ENCODE results near the gene PLCH1. TPM values are rescaled to one million over a fixed set of nuclear protein-coding genes. Genes with fewer than 3 reads are reported as not detected.

Gene PLCH1
- total and polyA plus RNA-seq, 2 donors (not counting 1 experiment from before 2014, with no cell fraction given) = 0.27 TPM; not detected in 1

DNA sequence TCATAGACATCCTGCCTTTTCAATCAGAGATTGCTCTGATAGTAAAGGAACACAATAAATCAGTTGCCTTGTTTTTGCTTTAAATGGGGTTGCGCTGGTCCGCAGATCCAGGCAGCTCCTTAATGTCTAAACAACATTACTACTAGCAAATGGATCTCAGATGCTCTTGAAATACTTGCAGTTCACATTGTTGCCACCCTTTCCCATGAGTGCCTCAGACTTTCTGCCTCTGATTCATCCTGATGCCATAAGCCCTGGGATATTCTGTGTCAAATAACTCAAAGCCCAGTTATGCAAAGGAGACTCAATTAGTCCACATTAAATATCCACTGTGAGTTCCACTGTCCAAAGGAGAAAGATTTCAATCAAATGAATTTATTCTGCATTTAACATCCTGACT, 196.7 kb downstream of the PLCH1 start:
- no peaks in the 10 kb centered on the region for H4K20me1 ChIP-seq (ENCODE audit: control insufficient read depth, insufficient read depth, low read length, poor library complexity, severe bottlenecking)
- peaks cover 5 to 7% of the 10 kb centered on the region in 2 donors for H3K4me1 ChIP-seq (ENCODE audit: control insufficient read depth in 2 of 2, insufficient read depth in 2 of 2, low read length in 2 of 2)
- Mint-ChIP-seq H3K4me3 (no peak overlapping the region), H3K27me3 (no peaks in the 10 kb centered on the region), H3K27ac (no peak overlapping the region), H3K9me3 (ENCODE audit: insufficient read depth) (no peaks in the 10 kb centered on the region), H3K4me1 (peaks cover 13% of the 10 kb centered on the region)
- H3K9ac ChIP-seq (ENCODE audit: low read length) = no peak overlapping the region
- no peak overlapping the region for H3K27ac ChIP-seq (ENCODE audit: low read length in 2 of 2)
- no peak overlapping the region for H3K4me3 ChIP-seq (ENCODE audit: control extremely low read depth in 1 of 5, extremely low read depth in 1 of 5, insufficient read depth in 1 of 5, low read depth in 2 of 5, low read length in 4 of 5)
- no peak overlapping the region for H3K4me2 ChIP-seq (replicated peaks; ENCODE audit: low read depth, low read length, poor library complexity, severe bottlenecking)
- H3K9me3 ChIP-seq (ENCODE audit: control extremely low read depth in 1 of 3, control insufficient read depth in 2 of 3, insufficient read depth in 1 of 3, low read length in 2 of 3) = no peaks in the 10 kb centered on the region
- WGBS (ENCODE audit: insufficient coverage) = 85% methylated on average over 2 of the region's 2 CpGs
- no peaks in the 10 kb centered on the region for H3K79me2 ChIP-seq (ENCODE audit: control insufficient read depth, insufficient read depth, low read length)
- no peak overlapping the region for H2AFZ ChIP-seq (ENCODE audit: insufficient read depth, low read depth, low read length, poor library complexity, severe bottlenecking)
- CTCF ChIA-PET = no interaction called here
- POLR2A ChIA-PET = no interaction called here
- TF ChIP-seq EZH2 (IDR thresholded peaks at IDR 0.05; ENCODE audit: borderline replicate concordance, insufficient read depth, low read depth, low read length, poor library complexity, severe bottlenecking) = no peak
- TF ChIP-seq, protein P1, sequence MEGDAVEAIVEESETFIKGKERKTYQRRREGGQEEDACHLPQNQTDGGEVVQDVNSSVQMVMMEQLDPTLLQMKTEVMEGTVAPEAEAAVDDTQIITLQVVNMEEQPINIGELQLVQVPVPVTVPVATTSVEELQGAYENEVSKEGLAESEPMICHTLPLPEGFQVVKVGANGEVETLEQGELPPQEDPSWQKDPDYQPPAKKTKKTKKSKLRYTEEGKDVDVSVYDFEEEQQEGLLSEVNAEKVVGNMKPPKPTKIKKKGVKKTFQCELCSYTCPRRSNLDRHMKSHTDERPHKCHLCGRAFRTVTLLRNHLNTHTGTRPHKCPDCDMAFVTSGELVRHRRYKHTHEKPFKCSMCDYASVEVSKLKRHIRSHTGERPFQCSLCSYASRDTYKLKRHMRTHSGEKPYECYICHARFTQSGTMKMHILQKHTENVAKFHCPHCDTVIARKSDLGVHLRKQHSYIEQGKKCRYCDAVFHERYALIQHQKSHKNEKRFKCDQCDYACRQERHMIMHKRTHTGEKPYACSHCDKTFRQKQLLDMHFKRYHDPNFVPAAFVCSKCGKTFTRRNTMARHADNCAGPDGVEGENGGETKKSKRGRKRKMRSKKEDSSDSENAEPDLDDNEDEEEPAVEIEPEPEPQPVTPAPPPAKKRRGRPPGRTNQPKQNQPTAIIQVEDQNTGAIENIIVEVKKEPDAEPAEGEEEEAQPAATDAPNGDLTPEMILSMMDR (IDR thresholded peaks at IDR 0.05) = no peak
- ATAC-seq (ENCODE audit: low read depth) = no peak
- no peaks in the 10 kb centered on the region for H3K36me3 ChIP-seq (replicated peaks in 1 of 2; ENCODE audit: control extremely low read depth in 1 of 2, control insufficient read depth in 1 of 2, extremely low read depth in 1 of 2, insufficient read depth in 2 of 2, low read length in 1 of 2)
- no peaks in the 10 kb centered on the region for H3K27me3 ChIP-seq (replicated peaks in 1 of 4; ENCODE audit: control extremely low read depth in 1 of 4, control insufficient read depth in 3 of 4, insufficient read depth in 4 of 4, low read length in 3 of 4)
- intact Hi-C loops (cut with micrococcal nuclease) = no loop called here
- no peak for DNase-seq

GRCh38 chr3:155535098-155535497, 209.8 kb downstream of the PLCH1 start:
- no peaks in the 10 kb centered on the region for H3K27me3 ChIP-seq (replicated peaks in 1 of 4; ENCODE audit: control extremely low read depth in 1 of 4, control insufficient read depth in 3 of 4, insufficient read depth in 4 of 4, low read length in 3 of 4)
- H3K4me1 Mint-ChIP-seq = no peaks in the 10 kb centered on the region
- H3K79me2 ChIP-seq (ENCODE audit: control insufficient read depth, insufficient read depth, low read length) = no peaks in the 10 kb centered on the region
- H3K9me3 Mint-ChIP-seq (ENCODE audit: insufficient read depth) = peaks cover 4% of the 10 kb centered on the region
- H3K4me1 ChIP-seq (ENCODE audit: control insufficient read depth in 2 of 2, insufficient read depth in 2 of 2, low read length in 2 of 2) = no peaks in the 10 kb centered on the region
- H3K4me3 Mint-ChIP-seq = no peak overlapping the region
- H3K27me3 Mint-ChIP-seq = no peaks in the 10 kb centered on the region
- DNase-seq = no peak
- intact Hi-C loops (cut with micrococcal nuclease) = no loop called here
- H2AFZ ChIP-seq (ENCODE audit: insufficient read depth, low read depth, low read length, poor library complexity, severe bottlenecking) = no peak overlapping the region
- ATAC-seq (ENCODE audit: low read depth) = no peak
- H3K4me2 ChIP-seq (replicated peaks; ENCODE audit: low read depth, low read length, poor library complexity, severe bottlenecking) = no peak overlapping the region
- 71% methylated on average over 2 of the region's 3 CpGs for WGBS (ENCODE audit: insufficient coverage)
- H3K27ac ChIP-seq (ENCODE audit: low read length in 2 of 2) = no peak overlapping the region
- TF ChIP-seq, protein P1 (IDR thresholded peaks at IDR 0.05) = no peak
- TF ChIP-seq EZH2 (IDR thresholded peaks at IDR 0.05; ENCODE audit: borderline replicate concordance, insufficient read depth, low read depth, low read length, poor library complexity, severe bottlenecking) = no peak
- no peak overlapping the region for H3K9ac ChIP-seq (ENCODE audit: low read length)
- ChIA-PET POLR2A (no interaction called here), CTCF (no interaction called here)
- no peaks in the 10 kb centered on the region for H4K20me1 ChIP-seq (ENCODE audit: control insufficient read depth, insufficient read depth, low read length, poor library complexity, severe bottlenecking)
- peaks cover 0 to 10% (median 5%) of the 10 kb centered on the region in 3 donors for H3K9me3 ChIP-seq (ENCODE audit: control extremely low read depth in 1 of 3, control insufficient read depth in 2 of 3, insufficient read depth in 1 of 3, low read length in 2 of 3)
- H3K27ac Mint-ChIP-seq = no peak overlapping the region
- no peaks in the 10 kb centered on the region for H3K36me3 ChIP-seq (replicated peaks in 1 of 2; ENCODE audit: control extremely low read depth in 1 of 2, control insufficient read depth in 1 of 2, extremely low read depth in 1 of 2, insufficient read depth in 2 of 2, low read length in 1 of 2)
- no peak overlapping the region for H3K4me3 ChIP-seq (ENCODE audit: control extremely low read depth in 1 of 5, extremely low read depth in 1 of 5, insufficient read depth in 1 of 5, low read depth in 2 of 5, low read length in 4 of 5)

All from B cell (primary cell).